Amniotic stem cell (primary cell): ENCODE results near the gene LRRC23.
"Not testable (repeated sequence)": the region's sequence is repeated elsewhere in the genome, so short reads cannot be mapped to it uniquely, and the experiment has no call there.

ENCODE experiments used
- DNase-seq: peaks from one replicate; lab custom pipeline; 2025; lab: John Stamatoyannopoulos, UW

LRRC23 gene, protein sequence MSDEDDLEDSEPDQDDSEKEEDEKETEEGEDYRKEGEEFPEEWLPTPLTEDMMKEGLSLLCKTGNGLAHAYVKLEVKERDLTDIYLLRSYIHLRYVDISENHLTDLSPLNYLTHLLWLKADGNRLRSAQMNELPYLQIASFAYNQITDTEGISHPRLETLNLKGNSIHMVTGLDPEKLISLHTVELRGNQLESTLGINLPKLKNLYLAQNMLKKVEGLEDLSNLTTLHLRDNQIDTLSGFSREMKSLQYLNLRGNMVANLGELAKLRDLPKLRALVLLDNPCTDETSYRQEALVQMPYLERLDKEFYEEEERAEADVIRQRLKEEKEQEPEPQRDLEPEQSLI

DNA sequence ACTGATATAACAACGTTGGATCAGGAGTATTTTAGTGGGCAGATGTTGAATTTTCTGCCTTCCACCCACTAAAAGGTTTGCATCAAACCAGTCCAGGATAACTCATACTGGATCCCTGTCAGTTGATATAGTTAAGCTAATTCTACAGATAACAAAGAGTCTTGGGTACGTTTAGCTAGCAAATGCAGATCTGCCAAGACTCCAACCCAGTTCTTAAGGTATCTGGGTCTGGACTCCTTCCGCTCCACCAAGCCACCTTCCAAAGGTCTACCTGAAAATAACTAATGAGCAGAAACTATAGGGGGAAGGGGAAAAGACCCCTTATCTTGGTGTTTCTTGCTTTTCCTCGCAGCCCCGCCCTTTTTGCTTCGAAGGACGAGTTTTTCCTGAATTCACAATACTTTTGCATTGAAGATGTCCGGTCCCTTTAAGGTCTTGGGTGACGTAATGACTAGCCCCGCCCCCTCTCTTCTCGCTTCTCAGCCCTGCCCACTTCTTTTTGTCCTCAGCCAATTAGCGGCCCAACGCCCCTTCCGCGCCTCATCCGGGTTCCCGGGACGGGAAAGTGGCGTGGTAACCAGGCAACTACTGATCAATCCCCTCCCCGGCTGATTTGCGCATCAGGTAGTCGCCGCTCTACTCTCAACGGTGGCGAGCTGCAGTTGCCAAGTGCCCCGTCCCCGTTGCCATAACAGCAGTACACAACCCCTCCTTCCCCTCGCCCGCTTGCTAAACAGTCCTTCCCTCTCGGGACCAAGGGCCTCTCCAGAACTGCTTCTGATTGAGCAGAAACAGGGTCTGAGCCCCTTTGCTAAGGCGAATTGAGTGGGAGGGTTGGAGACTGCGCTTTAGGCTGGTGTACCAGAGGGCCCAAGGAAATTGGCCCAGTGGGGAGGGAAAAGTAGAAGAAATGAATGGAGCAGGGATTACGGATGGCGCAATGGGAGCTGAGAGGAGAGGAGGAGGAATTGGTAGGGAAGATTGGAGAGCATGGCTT lies at the start of gene LRRC23:
TSS of gene LRRC23 (plus strand) at position 543 of the 997 bp plus-strand sequence. CDS start 812 bp downstream, outside the sequence.
- DNase-seq: peak; percentile 93

DNA sequence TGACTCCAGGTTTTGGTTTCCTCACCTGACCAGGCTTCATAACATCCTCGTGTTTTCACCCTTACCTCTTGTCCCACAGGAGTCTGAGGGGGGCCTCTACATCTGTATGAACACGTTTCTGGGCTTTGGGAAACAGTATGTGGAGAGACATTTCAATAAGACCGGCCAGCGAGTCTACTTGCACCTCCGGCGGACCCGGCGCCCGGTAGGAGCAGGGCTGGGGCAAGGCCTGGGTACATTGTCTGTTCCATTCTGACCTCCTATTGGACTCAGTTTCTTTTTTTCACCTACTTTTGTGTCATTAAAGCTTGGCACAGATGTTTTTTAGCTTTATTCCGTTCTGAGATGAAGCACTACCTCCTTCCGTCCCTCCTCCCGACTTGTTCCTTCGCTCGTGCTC lies 49.3 kb upstream of the LRRC23 start:
- DNase-seq: no peak

DNA sequence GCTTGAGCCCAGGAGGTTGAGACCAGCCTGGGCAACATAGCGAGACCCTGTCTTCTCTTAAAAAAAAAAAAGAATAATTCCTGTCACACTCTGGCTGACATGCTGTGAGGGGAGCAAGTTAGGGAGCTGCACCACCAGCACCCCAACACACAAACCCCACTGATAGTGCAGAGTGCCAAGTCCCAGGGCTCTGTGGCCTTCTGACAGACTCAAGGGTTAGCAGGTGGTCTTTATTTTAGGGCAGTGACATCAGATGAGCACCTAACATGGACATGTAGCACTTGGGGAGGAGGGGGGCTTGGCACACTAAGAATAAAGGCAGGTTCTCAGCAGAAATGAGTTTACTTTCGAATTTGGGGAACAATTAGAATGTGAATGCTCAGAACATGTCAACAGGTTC lies 45.8 kb upstream of the LRRC23 start:
- DNase-seq: no peak

DNA sequence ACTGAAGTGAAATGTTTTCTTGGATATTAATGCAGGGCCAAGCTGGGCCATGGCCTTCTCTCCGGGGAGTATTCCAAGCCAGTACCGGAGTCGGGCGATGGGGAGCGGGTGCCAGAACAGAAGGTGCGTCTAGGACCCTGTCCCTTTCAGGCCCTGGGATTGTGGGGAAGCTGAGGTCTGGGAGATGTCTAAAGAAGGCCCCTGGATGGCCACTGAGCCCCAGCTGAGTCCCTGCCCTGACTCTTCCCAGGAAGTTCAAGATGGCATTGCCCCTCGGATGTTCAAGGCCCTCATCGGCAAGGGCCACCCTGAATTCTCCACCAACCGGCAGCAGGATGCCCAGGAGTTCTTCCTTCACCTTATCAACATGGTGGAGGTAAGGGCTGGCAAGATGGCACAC lies 44.5 kb upstream of the LRRC23 start:
- DNase-seq: no peak

DNA sequence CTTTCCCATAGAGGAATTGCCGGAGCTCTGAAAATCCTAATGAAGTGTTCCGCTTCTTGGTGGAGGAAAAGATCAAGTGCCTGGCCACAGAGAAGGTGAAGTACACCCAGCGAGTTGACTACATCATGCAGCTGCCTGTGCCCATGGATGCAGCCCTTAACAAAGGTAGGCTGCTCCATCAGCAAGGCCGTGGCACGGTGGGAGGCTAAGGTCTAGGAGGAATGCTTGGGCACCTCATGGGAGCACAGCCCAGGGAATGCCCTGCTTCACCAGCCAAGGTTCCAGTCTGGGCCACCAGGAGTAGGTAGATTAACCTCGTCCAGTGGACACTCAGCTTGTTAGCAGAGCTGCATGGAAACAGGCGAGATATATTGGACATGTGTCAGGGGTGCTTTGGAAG lies 43.7 kb upstream of the LRRC23 start:
- DNase-seq: no peak

DNA sequence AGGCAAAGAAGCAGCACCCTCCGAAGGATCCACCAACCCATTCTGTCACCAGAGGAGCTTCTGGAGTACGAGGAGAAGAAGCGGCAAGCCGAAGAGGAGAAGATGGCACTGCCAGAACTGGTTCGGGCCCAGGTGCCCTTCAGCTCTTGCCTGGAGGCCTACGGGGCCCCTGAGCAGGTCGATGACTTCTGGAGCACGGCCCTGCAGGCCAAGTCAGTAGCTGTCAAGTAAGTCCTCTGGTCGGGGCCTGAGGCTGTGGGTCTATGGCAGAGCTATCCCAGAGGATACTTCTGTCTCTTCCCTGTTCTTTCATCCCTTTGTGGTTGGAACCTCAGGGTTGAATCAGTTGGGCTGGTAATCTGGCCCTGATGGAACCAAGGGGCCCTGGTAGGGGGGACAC lies 43.2 kb upstream of the LRRC23 start:
- no peak for DNase-seq

DNA sequence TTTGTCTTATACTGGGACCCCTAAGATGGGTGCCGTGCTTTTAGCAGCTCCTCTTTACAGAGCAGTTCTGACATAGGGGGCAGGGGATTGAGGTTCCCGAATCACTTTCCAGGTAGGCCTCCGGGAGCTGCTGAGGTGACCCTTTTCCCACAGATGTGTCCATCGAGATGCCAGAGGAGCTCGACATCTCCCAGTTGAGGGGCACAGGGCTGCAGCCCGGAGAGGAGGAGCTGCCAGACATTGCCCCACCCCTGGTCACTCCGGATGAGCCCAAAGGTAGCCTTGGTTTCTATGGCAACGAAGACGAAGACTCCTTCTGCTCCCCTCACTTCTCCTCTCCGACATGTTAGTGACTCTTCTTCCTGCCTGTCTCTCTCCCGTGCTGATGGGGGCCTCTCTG lies 41.6 kb upstream of the LRRC23 start:
- DNase-seq: no peak

DNA sequence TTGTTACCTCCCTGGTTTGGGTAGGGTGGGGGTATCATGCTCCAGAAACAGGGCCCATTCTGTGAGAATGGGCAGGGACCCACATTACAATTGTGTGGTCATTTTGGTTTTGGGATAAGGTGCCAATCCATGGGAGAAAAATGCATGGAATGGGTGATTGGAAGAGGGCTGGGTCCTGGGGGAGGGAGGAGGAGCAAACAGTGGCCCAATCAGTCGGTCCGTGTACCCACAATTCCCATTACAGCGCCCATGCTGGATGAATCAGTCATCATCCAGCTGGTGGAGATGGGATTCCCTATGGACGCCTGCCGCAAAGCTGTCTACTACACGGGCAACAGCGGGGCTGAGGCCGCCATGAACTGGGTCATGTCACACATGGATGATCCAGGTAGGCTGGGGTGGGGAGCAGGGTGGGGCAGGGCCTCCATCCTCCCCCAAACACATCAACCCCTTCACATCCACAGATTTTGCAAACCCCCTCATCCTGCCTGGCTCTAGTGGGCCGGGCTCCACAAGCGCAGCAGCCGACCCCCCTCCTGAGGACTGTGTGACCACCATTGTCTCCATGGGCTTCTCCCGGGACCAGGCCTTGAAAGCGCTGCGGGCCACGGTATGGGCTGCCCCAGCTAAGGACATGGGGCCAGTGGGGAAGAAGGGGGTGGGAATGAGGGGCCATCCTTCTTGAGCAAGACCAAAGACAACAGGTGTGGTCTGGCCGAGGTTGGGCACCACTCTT lies 40.9 kb upstream of the LRRC23 start:
- DNase-seq: no peak

DNA sequence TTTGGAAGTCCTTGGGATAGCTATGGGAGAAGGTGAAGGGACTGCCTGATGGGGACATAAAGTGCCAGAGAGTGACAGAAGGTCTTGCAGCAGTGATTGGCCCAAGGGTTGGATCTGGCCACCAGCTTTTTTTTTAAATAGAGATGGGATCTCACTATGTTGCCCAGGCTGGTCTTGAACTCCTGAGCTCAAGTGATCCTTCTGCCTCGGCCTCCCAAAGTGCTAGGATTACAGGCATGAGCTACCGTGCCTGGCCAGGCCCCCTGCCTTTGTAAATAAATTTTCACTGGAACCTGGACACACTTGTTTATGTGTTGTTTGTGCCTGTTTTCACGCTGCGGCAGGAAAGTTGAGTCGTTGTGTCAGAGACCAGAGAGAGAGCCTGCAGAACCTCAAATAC lies 39.3 kb upstream of the LRRC23 start:
- not testable (repeated sequence) for DNase-seq

DNA sequence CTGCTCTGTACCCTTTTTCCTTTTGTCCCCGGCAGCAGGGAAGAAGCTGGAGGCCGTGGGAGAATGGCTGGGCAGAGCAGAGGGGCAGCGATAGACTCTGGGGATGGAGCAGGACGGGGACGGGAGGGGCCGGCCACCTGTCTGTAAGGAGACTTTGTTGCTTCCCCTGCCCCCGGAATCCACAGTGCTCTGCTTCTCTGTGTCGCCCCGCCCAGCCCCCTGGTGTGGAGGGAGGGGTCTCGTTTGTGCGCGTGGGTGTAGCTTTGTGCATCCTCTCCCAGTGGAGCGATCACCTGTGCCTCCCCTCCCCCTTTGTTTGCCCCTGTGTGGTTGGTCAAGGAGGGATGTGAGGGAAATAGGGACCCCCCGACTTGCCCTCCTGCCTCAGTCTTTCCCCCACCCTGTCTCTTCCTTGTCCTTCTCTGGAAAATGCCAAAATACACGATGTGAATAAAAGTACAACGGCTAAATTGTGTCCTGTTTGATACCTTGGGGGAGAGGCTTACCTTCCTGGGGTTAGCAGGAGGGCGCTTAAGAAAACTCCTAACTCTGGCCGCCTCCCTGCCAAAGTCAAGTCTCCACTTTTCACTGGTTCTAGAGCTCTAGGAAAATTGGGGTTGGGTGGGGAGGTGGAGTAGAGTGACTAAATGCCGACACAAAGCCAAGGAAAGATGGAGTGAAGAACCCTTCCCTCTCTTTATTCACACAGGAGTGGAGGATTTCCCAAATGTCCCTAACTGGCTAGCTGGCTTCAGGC lies 38.3 kb upstream of the LRRC23 start:
- DNase-seq: no peak

DNA sequence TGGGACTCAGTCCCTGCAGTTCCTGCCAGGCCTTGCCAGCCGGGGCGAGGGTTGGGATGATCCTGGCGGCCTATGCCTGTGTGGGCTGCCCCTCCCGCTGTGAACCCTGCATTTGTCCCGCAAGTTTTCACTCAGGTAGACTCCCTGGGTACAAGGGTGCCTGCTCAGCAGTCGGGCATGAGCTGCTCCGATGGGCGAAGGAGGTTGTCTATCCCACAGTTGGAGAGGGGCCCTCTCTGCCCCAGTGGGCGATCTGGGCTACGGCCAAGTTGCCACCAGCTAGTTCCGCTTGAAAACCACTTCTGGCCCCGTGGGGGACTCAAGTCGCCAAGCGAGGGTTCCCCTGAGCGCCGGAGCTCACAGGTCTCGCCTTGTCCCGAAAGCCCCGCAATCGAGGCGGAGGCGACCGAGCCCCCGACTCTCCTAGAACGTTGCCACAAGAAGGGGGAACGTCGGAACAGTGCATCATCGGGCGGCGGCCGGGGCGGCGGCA lies 37.7 kb upstream of the LRRC23 start:
- no peak for DNase-seq

DNA sequence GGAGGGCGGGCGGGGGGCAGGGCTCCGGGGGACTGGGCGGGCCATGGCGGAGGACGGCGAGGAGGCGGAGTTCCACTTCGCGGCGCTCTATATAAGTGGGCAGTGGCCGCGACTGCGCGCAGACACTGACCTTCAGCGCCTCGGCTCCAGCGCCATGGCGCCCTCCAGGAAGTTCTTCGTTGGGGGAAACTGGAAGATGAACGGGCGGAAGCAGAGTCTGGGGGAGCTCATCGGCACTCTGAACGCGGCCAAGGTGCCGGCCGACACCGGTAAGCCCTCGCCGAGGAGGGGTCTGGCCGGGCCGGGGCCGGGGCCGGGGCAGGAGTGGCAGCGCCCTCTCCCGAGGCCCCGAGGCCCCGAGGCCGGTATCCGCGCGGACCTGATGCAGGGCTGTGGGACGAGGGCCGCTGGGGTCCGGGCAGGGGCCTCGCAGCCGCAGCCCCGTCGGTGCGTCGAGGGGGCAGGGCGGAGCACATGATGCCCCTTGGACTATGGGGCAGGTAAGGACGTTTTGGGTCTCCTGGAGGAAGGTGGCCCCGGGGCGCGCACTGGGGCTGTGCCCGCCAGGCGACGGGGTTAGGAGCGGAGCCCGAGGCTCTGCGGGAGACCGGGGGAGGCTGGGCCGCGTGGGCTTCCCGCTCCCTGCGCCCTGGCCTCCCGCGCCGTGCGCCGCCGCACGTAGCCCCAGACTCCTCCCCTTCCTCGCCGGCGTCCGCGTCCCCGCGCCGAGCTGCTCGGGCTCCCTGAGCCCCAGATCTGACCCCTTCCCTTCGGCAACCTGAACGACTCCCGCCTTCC lies 37.0 kb upstream of the LRRC23 start, which contains the start of gene TPI1:
TSS of gene TPI1 (plus strand) at position 119 of the 798 bp plus-strand sequence. CDS start at position 155, 36 bp downstream.
- DNase-seq: peak; percentile 48

DNA sequence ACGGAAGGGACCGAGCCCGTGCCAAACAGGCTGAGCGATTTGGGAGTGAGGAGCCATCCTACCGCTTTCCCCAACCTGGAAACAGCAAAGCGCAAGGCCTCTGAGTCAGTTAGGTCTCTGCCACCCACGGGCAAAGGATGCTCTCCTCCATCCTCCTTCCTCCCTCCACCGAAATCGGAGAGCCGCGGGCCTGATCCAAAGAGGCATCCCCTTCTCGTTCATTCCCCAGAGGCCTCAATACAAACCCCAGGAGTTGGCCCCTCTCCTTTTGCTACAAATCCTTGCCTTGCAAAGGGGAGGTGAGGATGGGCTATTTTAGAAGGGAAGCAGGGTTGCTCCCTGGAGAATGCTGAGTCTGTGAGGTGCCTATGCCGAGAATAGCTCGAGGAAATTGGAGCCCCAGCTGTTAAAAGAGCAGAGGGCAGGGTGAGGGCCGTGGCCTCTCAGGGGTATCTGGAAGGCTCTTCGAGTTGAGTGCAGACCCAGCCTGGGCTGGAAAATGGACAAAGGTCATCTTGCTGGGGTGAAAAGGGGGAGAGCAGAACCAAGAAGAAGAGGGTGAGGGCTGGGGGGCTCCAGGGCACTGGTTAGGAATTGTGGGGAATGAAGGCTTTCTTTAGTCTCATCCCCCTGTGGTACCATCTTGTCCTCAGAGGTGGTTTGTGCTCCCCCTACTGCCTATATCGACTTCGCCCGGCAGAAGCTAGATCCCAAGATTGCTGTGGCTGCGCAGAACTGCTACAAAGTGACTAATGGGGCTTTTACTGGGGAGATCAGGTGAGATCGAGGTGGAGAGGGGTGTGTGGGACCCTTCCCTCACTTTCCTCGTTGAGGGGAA lies 36.2 kb upstream of the LRRC23 start:
- no peak for DNase-seq

DNA sequence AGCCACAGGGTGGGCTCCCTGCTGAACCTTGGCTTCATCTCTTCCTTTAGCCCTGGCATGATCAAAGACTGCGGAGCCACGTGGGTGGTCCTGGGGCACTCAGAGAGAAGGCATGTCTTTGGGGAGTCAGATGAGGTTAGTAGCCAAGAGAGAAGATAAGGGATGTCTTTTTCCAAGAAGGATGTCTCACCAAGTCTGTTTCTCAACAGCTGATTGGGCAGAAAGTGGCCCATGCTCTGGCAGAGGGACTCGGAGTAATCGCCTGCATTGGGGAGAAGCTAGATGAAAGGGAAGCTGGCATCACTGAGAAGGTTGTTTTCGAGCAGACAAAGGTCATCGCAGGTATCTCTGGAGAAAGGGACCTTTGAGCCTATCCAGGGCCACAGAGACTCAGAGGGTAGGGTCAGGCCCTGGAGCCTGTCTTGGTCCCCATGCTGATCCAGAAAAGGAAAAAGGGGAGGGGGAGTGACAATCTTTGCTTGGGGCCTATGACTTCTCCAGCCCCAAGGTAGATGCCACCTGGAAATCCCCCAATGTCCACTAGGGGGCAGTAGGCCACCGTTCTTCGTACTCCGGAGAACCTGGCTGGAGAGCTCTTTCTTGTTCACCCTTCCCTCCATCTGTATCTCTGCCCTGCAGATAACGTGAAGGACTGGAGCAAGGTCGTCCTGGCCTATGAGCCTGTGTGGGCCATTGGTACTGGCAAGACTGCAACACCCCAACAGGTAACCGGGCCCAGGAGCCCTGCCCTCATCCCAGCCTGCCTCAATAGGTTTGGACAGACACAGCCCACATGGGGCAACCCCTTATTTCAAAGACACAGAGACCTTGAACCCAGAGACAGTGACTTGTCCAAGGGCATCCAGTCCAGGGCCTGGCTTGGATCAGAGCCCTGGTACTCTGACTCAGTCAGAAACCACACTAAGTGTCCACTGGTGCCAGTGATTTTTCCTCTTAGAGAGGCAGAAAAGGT lies 35.3 kb upstream of the LRRC23 start:
- DNase-seq: peak; percentile 27

DNA sequence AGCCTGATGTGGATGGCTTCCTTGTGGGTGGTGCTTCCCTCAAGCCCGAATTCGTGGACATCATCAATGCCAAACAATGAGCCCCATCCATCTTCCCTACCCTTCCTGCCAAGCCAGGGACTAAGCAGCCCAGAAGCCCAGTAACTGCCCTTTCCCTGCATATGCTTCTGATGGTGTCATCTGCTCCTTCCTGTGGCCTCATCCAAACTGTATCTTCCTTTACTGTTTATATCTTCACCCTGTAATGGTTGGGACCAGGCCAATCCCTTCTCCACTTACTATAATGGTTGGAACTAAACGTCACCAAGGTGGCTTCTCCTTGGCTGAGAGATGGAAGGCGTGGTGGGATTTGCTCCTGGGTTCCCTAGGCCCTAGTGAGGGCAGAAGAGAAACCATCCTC lies 34.3 kb upstream of the LRRC23 start:
- not testable (repeated sequence) for DNase-seq

DNA sequence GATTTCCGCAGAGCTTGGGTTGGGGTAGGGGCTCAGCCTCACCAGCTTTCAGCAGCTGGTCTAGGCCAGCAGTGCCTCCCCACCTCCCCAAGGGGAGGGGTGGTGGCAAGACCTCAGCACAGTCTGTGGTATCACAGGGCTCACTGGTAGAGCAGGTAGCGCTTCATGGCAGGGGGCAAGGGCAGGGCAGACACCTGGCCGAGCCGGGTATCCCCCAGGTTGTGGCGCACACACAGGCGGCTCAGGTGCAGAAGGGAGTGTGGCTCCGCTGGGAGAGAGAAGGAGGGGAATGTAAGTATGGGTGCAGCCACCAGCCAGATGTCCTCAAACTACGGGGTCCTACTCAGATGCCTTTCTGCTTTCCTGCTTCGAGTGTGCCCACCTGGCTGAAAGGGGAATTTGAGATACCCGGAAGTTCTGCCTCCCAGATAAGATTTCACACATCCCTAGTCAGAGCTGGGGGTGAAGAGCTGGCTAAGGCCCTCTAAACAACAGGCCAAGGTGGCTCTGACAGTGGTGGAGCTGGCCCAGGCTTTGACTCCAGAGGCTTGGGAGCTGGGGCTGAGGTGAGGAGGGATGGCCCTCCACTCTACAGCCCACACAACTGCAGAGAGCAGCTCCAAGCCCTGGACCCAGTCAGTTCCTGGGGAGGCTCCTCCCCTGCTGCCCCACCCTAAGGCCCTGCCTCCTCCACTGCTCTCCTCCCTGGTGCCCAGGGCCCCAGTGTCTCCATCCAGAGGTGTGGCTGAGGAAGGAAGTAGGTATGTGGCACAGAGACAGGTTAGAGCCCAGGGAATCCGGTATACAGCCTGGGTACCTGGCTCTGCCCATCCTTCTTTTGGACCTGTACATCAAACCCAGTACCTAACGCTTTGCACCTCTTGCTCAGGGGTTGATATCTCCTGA lies 33.3 kb upstream of the LRRC23 start:
- no peak for DNase-seq
